Umbilical cord (tissue), 2 donors: ENCODE data around the gene RAB3IL1. TPM values are rescaled to one million over a fixed set of nuclear protein-coding genes. Genes with fewer than 3 reads are reported as not detected.
A peak's percentile ranks its signal among the peaks of the same experiment; 100 is the strongest.
"Not testable (repeated sequence)": the region's sequence is repeated elsewhere in the genome, so short reads cannot be mapped to it uniquely, and the experiment has no call there.

ENCODE experiments used
- DNase-seq: peaks from one replicate; pipeline ENCODE4 v3.0.0-alpha.2; 2015; ENCODE audit warnings: low spot score
- total RNA-seq: library from RNA; depleted of rRNA; stranded (reverse); fragments of >200 nt; gene quantifications from one replicate; pipeline ENCODE4 v1.2.3, GENCODE V29; 2014; ENCODE audit warnings: low replicate concordance; ENCODE audit not compliant: insufficient read depth

Gene RAB3IL1
- total RNA-seq, 1 donor from 2014 or later, result 10.1 TPM

GRCh38 chr11:61886643-61887042 lies 30.7 kb downstream of the RAB3IL1 start:
- no peak for DNase-seq

GRCh38 chr11:61885784-61886580 lies 31.4 kb downstream of the RAB3IL1 start:
- no peak for DNase-seq

GRCh38 chr11:61885166-61885778 lies 32.1 kb downstream of the RAB3IL1 start:
- no peak for DNase-seq

GRCh38 chr11:61883947-61884346 lies 33.4 kb downstream of the RAB3IL1 start:
- no peak for DNase-seq

- no peak for DNase-seq
Measured at GRCh38 chr11:61883327-61883726, 34.0 kb downstream of the RAB3IL1 start.

GRCh38 chr11:61882879-61883278 lies 34.5 kb downstream of the RAB3IL1 start:
- no peak for DNase-seq

- DNase-seq, result not testable (repeated sequence)
Measured at GRCh38 chr11:61882267-61882666, 35.1 kb downstream of the RAB3IL1 start.

GRCh38 chr11:61881397-61881796 lies 36.0 kb downstream of the RAB3IL1 start:
- no peak for DNase-seq

GRCh38 chr11:61880454-61880853 lies 36.9 kb downstream of the RAB3IL1 start:
- no peak for DNase-seq

GRCh38 chr11:61880031-61880430 lies 37.3 kb downstream of the RAB3IL1 start:
- no peak for DNase-seq

GRCh38 chr11:61879152-61879551 lies 38.2 kb downstream of the RAB3IL1 start:
- no peak for DNase-seq

GRCh38 chr11:61875698-61876097 lies 41.7 kb downstream of the RAB3IL1 start:
- DNase-seq, result no peak

GRCh38 chr11:61874853-61875252 lies 42.5 kb downstream of the RAB3IL1 start:
- DNase-seq, result no peak

GRCh38 chr11:61874377-61874809 lies 43.0 kb downstream of the RAB3IL1 start:
- DNase-seq, result no peak

GRCh38 chr11:61873588-61874376 lies 43.6 kb downstream of the RAB3IL1 start:
- DNase-seq, result no peak

- no peak for DNase-seq
Measured at GRCh38 chr11:61872935-61873565, 44.3 kb downstream of the RAB3IL1 start.

- peak; percentile 82 for DNase-seq
Measured at GRCh38 chr11:61871158-61871597, 46.2 kb downstream of the RAB3IL1 start.

GRCh38 chr11:61870541-61871031 lies 46.8 kb downstream of the RAB3IL1 start:
- DNase-seq, result no peak

GRCh38 chr11:61869708-61870451 lies 47.5 kb downstream of the RAB3IL1 start:
- no peak for DNase-seq

- DNase-seq, result no peak
Measured at GRCh38 chr11:61869429-61869707, 48.0 kb downstream of the RAB3IL1 start.
